GM21723 (cell line): ENCODE data around the gene CDC14A.
"Not testable (repeated sequence)": the region's sequence is repeated elsewhere in the genome, so short reads cannot be mapped to it uniquely, and the experiment has no call there.

Experiments
- ATAC-seq: cut with Tn5 transposase; IDR thresholded peaks from one replicate; pipeline ENCODE4 v1.9.1; 2021; ENCODE audit warnings: mild to moderate bottlenecking, moderate library complexity; ENCODE audit not compliant: unreplicated experiment

The CDC14A gene

DNA sequence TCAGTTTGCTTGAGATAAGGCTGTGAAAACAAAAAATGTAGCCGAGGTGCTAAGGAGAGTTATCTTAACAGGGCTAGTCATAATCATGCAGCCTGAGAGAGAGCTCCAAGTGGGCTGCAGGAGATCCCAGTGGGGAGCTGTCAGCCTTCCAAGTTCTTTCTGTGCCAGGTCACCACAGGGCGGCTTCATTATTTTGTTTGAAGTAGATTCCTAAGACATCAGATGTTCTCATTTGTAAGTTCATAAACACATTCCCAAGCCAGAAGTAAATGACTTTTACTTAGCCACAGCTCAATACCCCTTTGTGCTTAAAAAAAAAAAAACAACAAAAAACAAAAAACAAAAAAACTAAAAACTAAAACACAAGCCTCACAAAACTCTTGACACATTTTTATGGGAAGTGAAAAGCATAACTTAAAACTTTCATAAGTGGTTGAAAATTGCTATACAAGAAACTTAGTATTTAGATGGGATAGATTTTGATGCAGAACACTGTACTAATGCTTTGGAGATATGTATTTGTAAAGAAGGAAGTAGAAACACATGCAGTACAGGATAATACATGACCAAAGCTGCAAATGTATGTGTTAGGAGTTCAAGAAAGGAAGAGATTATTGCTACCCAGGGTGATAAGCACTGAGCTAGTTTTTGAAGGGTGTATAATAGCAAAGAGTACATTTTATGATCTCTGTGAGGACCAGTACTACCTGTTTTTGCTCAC, 8.6 kb downstream of the CDC14A start:
- no peak for ATAC-seq

DNA sequence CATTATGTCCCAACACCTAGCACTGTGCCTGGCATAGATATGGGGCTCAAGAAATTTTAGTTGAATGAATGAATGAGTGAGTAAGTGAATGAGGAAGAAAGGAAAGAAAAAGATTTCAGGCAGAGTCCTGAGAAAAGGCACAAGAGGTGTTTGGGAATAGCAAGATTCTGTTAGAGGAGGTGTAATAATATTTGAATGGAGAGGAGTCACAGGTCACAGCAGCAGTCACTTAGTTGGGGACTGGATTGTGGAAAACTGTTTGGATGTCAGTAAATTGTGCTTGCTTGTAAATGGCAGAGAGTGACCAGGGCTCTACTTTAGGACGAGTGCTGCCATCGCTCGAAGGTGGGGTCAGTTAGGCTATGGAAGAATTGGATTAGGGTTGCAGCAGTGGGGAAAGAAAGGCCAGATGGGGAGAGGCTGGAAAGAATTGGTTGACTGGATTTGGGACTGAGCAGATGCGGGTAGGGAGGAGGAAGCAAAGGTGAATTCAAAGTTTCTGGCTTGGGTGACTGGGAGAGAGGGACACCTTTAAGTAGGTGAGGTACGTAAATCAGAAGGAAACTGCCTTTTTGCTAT, 9.3 kb downstream of the CDC14A start:
- ATAC-seq, result no peak

- no peak for ATAC-seq
Measured at GRCh38 chr1:100362821-100363466, 10.6 kb downstream of the CDC14A start.

DNA sequence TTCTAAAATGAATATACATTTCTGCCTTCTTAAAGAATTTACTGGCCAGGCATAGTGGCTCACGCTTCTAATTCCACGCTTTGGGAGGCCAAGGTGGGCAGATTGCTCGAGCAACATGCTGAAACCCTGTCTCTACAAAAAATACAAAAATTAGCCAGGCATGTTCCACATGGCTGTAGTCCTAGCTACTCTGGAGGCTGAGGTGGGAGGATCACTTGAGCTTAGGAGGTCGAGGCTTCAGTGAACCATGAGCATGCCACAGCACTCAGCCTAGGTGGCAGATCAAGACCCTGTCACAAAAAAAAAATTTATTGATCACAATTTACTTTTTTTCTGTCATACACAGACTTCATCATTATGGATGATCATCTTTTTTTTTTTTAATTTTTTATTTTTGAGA, 11.5 kb downstream of the CDC14A start:
- no peak for ATAC-seq

GRCh38 chr1:100364697-100365096, 12.4 kb downstream of the CDC14A start:
- no peak for ATAC-seq

DNA sequence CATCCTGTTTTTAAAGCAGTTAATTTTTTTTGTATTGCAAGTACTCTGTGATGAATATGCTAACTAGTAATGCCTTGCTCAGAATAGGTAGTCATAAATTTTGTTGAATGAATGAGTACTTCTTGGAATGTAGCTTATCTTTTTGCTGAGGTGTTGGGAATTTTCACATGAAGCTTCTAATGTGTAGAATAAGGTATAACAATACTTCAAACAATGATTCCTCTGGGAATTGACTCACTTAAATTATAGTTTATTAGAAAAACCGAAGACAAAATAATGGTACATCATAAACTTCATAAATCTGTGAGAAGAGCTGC, 13.9 kb downstream of the CDC14A start:
- no peak for ATAC-seq

DNA sequence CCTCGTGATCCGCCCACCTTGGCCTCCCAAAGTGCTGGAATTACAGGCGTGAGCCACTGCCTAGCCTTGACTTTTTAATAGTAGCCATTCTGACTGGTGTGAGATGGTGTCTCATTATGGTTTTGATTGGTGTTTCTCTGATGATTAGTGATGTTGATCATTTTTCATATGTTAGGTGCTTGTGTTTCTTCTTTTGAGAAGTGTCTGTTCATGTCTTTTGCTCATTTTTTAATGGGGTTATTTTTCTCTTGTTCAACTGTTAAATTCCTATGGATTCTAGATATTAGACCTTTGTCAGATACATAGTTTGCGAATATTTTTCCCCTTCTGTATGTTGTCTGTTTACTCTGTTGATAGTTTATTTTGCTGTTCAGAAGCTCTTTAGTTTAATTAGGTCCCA, 17.0 kb downstream of the CDC14A start:
- ATAC-seq, result not testable (repeated sequence)

DNA sequence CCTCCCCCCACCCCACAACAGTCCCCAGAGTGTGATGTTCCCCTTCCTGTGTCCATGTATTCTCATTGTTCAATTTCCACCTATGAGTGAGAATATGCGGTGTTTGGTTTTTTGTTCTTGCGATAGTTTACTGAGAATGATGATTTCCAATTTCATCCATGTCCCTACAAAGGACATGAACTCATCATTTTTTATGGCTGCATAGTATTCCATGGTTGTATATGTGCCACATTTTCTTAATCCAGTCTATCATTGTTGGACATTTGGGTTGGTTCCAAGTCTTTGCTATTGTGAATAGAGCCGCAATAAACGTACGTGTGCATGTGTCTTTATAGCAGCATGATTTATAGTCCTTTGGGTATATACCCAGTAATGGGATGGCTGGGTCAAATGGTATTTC, 21.6 kb downstream of the CDC14A start:
- ATAC-seq, result not testable (repeated sequence)

- not testable (repeated sequence) for ATAC-seq
Measured at GRCh38 chr1:100376890-100377289, 24.6 kb downstream of the CDC14A start.

DNA sequence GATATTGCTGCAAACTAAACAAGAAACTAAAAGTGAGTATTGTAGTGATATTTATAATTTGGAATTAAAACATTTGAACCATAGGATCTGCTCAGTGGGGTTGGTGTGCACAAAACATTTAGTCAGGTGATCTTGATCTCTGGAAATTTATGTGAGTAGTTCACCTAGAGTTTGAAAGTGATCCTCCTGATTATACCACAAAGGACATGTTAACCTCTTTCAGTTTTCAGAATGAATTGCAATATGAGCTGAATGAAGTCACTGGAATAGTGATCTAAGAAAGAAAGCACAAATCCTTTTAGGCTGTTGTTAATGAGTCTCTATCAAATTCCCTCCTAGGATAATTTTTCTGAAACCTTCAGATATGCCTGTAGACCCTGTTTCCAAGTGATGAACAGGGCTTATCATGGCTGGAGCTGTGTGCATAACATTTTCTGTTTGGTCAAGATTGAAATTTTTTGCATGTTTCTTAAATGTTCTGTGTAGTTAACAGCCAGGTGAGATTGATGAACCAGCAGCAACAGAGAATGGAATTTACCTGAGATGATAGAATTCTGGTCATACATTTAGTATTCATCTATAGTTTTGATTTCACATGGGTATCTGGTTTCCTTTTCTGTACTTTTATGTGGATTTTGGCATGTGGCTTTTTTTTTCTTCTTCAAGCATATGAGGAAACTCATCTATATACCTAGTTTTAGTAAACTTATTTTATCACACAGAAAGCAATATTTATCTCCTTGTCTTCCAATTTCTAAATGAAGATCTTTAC, 25.5 kb downstream of the CDC14A start:
- ATAC-seq, result peak; percentile 94

DNA sequence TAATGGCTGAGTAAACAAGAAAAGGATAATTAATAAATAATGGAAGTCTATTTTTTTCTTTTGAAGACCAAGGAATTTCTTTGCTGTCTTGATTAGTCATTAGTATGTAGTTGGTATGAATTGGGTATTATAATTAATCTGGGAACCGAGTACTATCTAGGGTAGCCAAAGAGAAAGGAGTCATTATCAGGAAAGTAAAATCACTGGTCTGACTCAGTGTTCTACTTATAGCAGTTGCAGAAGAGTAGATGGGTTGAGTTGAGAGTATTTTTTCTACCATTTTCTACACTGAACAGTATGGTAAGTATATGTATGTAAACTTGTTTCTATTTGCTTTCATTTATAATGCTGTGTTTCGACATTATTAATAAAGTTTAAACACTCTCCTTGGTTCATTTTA, 26.6 kb downstream of the CDC14A start:
- no peak for ATAC-seq

- ATAC-seq, result no peak
Measured at GRCh38 chr1:100380635-100381034, 28.3 kb downstream of the CDC14A start.

GRCh38 chr1:100382657-100383056, 30.4 kb downstream of the CDC14A start:
- ATAC-seq, result no peak

GRCh38 chr1:100383743-100384405, 31.6 kb downstream of the CDC14A start:
- ATAC-seq, result no peak

DNA sequence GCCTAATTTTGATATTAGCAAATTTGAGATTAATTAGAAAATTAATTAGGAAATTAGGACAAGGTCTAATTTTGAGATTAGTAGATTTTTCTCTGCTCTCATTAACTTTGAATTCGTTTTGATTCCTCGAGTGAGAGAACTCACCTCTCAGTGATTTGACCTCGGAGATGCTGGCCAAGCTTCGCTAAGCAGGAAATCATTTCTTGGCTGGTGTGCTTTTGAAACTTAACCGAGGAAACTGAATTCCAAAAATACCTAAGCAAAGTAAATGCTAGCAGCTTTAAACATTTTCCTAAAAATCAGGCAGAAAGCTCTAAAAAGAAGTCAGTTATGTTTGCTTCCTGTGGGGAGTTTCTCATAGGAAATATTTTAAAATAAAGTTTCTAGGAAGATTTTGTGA, 34.9 kb downstream of the CDC14A start:
- no peak for ATAC-seq

- no peak for ATAC-seq
Measured at GRCh38 chr1:100387657-100388350, 35.5 kb downstream of the CDC14A start.

GRCh38 chr1:100390531-100390930, 38.2 kb downstream of the CDC14A start:
- no peak for ATAC-seq

GRCh38 chr1:100391675-100392074, 39.4 kb downstream of the CDC14A start:
- no peak for ATAC-seq

DNA sequence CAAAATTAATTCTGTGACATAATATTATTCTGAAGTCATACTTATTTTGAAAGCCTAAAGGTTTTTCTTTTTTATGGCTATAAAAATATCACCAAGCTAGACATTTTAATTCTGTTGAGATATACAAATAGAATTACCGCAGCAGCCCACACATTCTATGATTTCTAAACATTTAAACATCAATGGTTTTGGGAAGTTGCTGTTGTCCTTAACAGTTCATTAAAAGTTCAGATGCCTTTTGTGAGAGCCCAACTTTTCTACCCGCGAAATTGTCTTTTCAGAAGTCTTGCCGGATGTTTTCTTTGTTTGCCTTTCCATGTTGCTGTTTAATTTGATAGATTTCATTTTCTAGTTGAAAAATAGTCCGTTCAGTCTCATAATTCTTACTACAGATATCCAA, 40.5 kb downstream of the CDC14A start:
- ATAC-seq, result no peak

- ATAC-seq, result no peak
Measured at GRCh38 chr1:100394285-100394684, 42.0 kb downstream of the CDC14A start.

DNA sequence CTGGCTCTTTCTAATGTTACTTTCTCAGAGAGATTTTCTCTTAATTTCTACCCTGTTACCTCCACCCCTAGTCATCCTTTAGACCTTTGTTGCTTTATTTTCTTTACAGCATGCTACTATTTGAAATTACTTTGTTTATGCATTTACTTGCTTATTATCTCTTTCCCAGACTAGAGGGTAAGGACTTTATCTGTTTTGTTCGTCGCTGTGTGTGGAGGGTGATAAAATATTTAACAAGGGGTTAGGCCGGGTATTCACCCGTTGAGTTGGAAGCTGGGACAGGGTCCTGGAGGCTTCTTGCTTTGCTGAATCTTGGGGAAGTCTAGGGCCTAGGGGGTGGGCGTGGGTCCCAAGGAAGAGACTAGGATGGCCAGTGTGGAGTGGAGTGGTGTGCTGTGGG, 43.6 kb downstream of the CDC14A start:
- ATAC-seq, result no peak
